ENCODE data around the gene AP4S1.

Gene AP4S1

GRCh38 chr14:31139301-31139847 lies 113.9 kb downstream of the AP4S1 start:
- DNase-seq = no peak

GRCh38 chr14:31142455-31143087 lies 117.1 kb downstream of the AP4S1 start:
- no peak for DNase-seq
